Subcutaneous adipose tissue (tissue), 4 donors: ENCODE measurements around the gene CASD1. TPM values are rescaled to one million over a fixed set of nuclear protein-coding genes. Genes with fewer than 3 reads are reported as not detected.

Experiments used
- CTCF ChIP-seq: fragments of 450-650 bp; IDR thresholded peaks from one replicate; pipeline ENCODE4 v1.5.1; 2016; ENCODE audit warnings: low read depth, mild to moderate bottlenecking, control low read depth, antibody characterized with exemption, moderate library complexity
- total RNA-seq, 4 donors: library from RNA; depleted of rRNA; stranded (reverse); fragments of >200 nt; gene quantifications; one replicate each; pipeline ENCODE4 v1.1.0, GENCODE V29; 2016

Gene CASD1
- total RNA-seq, 4 donors from 2014 or later, result 20.7 to 34.1 (median 23.2) TPM

- no peak for TF ChIP-seq CTCF
Observed at GRCh38 chr7:94540428-94540827, 30.8 kb downstream of the CASD1 start.

- TF ChIP-seq CTCF, result no peak
Observed at GRCh38 chr7:94547126-94547525, 37.5 kb downstream of the CASD1 start.

- no peak for TF ChIP-seq CTCF
Observed at GRCh38 chr7:94556028-94556427, 46.4 kb downstream of the CASD1 start.

GRCh38 chr7:94557215-94557614, 47.6 kb downstream of the CASD1 start:
- no peak for TF ChIP-seq CTCF

- TF ChIP-seq CTCF, result no peak
Observed at GRCh38 chr7:94559972-94560371, 50.4 kb downstream of the CASD1 start.

GRCh38 chr7:94561841-94562514, 52.4 kb downstream of the CASD1 start:
- no peak for TF ChIP-seq CTCF

GRCh38 chr7:94562525-94562924, 52.9 kb downstream of the CASD1 start:
- TF ChIP-seq CTCF, result no peak
